ENCODE results near the gene DSCAM.

Gene DSCAM

GRCh38 chr21:40819071-40819900 lies 27.7 kb downstream of the DSCAM start:
- Histone ChIP-seq H3K9me3 (ENCODE audit: control insufficient read depth in 5 of 5, low read length in 5 of 5) (peaks cover 0 to 3% (median 0%) of the 10 kb centered on the region in 5 donors), H3K27ac (ENCODE audit: low read depth, low read length) (no peak overlapping the region), H3K9ac (ENCODE audit: low read length in 5 of 5) (no peak overlapping the region), H3K36me3 (ENCODE audit: control insufficient read depth in 5 of 5, insufficient read depth in 5 of 5, low read length in 5 of 5) (no peaks in the 10 kb centered on the region), H3K4me3 (ENCODE audit: low read depth in 1 of 5, low read length in 5 of 5) (no peak overlapping the region), H3K4me1 (ENCODE audit: control insufficient read depth in 5 of 5, insufficient read depth in 5 of 5, low read length in 5 of 5) (no peaks in the 10 kb centered on the region), H3K27me3 (ENCODE audit: control insufficient read depth in 5 of 5, insufficient read depth in 4 of 5, low read length in 5 of 5) (no peaks in the 10 kb centered on the region)

GRCh38 chr21:40813918-40814317 lies 33.0 kb downstream of the DSCAM start:
- no peak overlapping the region for H3K9ac ChIP-seq (ENCODE audit: low read length in 5 of 5)
- H3K27ac ChIP-seq (ENCODE audit: low read depth, low read length), result no peak overlapping the region
- no peaks in the 10 kb centered on the region for H3K4me1 ChIP-seq (ENCODE audit: control insufficient read depth in 5 of 5, insufficient read depth in 5 of 5, low read length in 5 of 5)
- no peaks in the 10 kb centered on the region for H3K9me3 ChIP-seq (ENCODE audit: control insufficient read depth in 5 of 5, low read length in 5 of 5)
- H3K27me3 ChIP-seq (ENCODE audit: control insufficient read depth in 5 of 5, insufficient read depth in 4 of 5, low read length in 5 of 5), result no peaks in the 10 kb centered on the region
- H3K36me3 ChIP-seq (ENCODE audit: control insufficient read depth in 5 of 5, insufficient read depth in 5 of 5, low read length in 5 of 5), result no peaks in the 10 kb centered on the region
- no peak overlapping the region for H3K4me3 ChIP-seq (ENCODE audit: low read depth in 1 of 5, low read length in 5 of 5)

DNA sequence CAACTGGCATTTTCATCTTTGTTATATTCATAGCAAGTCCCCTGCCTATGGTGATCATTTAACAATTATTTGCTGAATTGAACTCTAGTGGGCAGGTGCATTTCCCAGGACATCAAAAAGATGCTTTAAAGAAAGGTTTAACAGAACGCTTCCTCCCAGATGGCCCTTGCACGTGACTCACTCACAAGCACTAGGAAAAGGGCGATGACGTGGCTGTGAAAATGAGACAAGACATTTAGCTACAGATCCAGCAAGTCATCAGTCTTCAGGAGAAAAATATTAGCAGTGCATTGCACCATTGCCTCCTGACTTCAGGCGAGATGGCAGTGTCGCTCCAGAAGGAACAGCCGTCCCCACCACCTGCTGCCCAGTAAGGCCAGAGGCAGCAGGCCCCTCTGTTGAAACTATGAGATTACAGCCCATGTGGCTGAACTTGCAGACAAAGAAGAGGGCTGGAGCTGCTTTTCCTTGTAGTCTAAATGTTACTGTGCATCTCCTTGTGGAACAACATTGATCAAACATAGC lies 37.2 kb downstream of the DSCAM start:
- Histone ChIP-seq H3K27ac (ENCODE audit: low read depth, low read length) (no peak overlapping the region), H3K36me3 (ENCODE audit: control insufficient read depth in 5 of 5, insufficient read depth in 5 of 5, low read length in 5 of 5) (no peaks in the 10 kb centered on the region), H3K4me3 (ENCODE audit: low read depth in 1 of 5, low read length in 5 of 5) (no peak overlapping the region), H3K9ac (ENCODE audit: low read length in 5 of 5) (no peak overlapping the region), H3K9me3 (ENCODE audit: control insufficient read depth in 5 of 5, low read length in 5 of 5) (peaks cover 0 to 4% (median 0%) of the 10 kb centered on the region in 5 donors), H3K4me1 (ENCODE audit: control insufficient read depth in 5 of 5, insufficient read depth in 5 of 5, low read length in 5 of 5) (no peaks in the 10 kb centered on the region), H3K27me3 (ENCODE audit: control insufficient read depth in 5 of 5, insufficient read depth in 4 of 5, low read length in 5 of 5) (no peaks in the 10 kb centered on the region)

GRCh38 chr21:40803101-40803500 lies 43.9 kb downstream of the DSCAM start:
- H3K9ac ChIP-seq (ENCODE audit: low read length in 5 of 5), result no peak overlapping the region
- H3K27ac ChIP-seq (ENCODE audit: low read depth, low read length), result no peak overlapping the region
- H3K27me3 ChIP-seq (ENCODE audit: control insufficient read depth in 5 of 5, insufficient read depth in 4 of 5, low read length in 5 of 5), result no peaks in the 10 kb centered on the region
- peaks cover 3 to 34% (median 24%) of the 10 kb centered on the region in 5 donors for H3K9me3 ChIP-seq (ENCODE audit: control insufficient read depth in 5 of 5, low read length in 5 of 5)
- H3K4me3 ChIP-seq (ENCODE audit: low read depth in 1 of 5, low read length in 5 of 5), result no peak overlapping the region
- no peaks in the 10 kb centered on the region for H3K36me3 ChIP-seq (ENCODE audit: control insufficient read depth in 5 of 5, insufficient read depth in 5 of 5, low read length in 5 of 5)
- H3K4me1 ChIP-seq (ENCODE audit: control insufficient read depth in 5 of 5, insufficient read depth in 5 of 5, low read length in 5 of 5), result no peaks in the 10 kb centered on the region

DNA sequence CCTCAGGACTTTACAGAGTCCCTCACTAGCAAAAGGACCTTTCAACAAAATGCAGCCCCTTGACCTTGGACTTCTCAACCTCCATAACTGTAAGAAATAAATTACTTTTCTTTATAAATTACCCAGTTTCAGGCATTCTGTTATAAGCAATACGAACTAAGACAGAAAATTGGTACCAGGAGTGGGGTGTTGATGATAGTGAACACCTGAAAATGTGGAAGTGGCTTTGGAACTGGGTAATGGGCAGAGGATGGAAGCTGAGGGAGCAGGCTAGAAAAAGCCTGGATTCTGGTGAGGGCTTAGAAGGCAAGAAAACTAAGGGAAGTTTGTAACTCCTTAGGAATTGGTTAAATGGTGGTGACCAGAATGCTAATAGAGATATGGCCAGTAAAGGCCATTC lies 46.8 kb downstream of the DSCAM start:
- no peak overlapping the region for H3K27ac ChIP-seq (ENCODE audit: low read depth, low read length)
- H3K4me3 ChIP-seq (ENCODE audit: low read depth in 1 of 5, low read length in 5 of 5), result peak overlapping the region in 2 of 5 donors; percentile 15 to 17
- H3K36me3 ChIP-seq (ENCODE audit: control insufficient read depth in 5 of 5, insufficient read depth in 5 of 5, low read length in 5 of 5), result no peaks in the 10 kb centered on the region
- no peaks in the 10 kb centered on the region for H3K27me3 ChIP-seq (ENCODE audit: control insufficient read depth in 5 of 5, insufficient read depth in 4 of 5, low read length in 5 of 5)
- no peaks in the 10 kb centered on the region for H3K4me1 ChIP-seq (ENCODE audit: control insufficient read depth in 5 of 5, insufficient read depth in 5 of 5, low read length in 5 of 5)
- peaks cover 3 to 35% (median 22%) of the 10 kb centered on the region in 5 donors for H3K9me3 ChIP-seq (ENCODE audit: control insufficient read depth in 5 of 5, low read length in 5 of 5)
- no peak overlapping the region for H3K9ac ChIP-seq (ENCODE audit: low read length in 5 of 5)

DNA sequence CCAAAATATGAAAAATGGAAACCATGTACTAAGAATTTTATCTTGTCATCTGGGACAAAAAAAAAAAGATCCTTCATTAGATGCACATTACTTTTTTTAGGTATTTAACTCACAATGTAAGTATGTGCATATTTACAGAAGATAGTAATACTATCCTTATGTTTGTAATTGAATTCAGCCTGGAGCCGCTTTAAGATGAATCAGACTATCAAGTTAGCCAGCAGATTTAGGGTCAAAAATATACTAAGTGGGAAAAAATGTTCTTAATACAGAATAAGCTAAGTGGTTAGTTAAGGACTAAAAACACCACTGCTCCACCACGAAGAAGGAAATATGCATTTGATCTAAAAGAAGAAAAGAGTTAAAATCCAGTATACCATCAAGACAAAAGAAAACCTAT lies 49.1 kb downstream of the DSCAM start:
- Histone ChIP-seq H3K36me3 (ENCODE audit: control insufficient read depth in 5 of 5, insufficient read depth in 5 of 5, low read length in 5 of 5) (no peaks in the 10 kb centered on the region), H3K9me3 (ENCODE audit: control insufficient read depth in 5 of 5, low read length in 5 of 5) (peaks cover 3 to 35% (median 22%) of the 10 kb centered on the region in 5 donors), H3K4me1 (ENCODE audit: control insufficient read depth in 5 of 5, insufficient read depth in 5 of 5, low read length in 5 of 5) (no peaks in the 10 kb centered on the region), H3K27me3 (ENCODE audit: control insufficient read depth in 5 of 5, insufficient read depth in 4 of 5, low read length in 5 of 5) (no peaks in the 10 kb centered on the region), H3K9ac (ENCODE audit: low read length in 5 of 5) (no peak overlapping the region), H3K27ac (ENCODE audit: low read depth, low read length) (no peak overlapping the region), H3K4me3 (ENCODE audit: low read depth in 1 of 5, low read length in 5 of 5) (no peak overlapping the region)

DNA sequence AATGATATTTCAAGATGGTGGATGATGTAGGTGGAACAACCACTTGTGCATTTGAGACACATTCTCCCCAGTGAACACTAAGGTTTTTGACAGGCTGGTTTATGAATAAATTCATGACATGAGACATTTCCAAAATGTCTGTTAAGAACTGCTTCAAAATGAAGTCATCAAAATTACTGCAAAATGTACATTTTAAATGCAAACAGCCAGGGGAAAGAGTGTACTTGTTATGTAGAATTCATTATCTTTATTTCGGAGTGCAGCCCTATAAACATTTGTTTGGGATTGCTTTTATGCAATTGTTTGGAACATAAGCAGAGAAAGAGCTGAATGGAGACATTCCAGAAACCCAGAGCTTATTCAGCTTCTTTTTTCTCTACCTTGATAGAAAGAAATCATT lies 49.5 kb downstream of the DSCAM start:
- H3K4me1 ChIP-seq (ENCODE audit: control insufficient read depth in 5 of 5, insufficient read depth in 5 of 5, low read length in 5 of 5), result no peaks in the 10 kb centered on the region
- H3K9me3 ChIP-seq (ENCODE audit: control insufficient read depth in 5 of 5, low read length in 5 of 5), result peaks cover 3 to 35% (median 22%) of the 10 kb centered on the region in 5 donors
- no peak overlapping the region for H3K27ac ChIP-seq (ENCODE audit: low read depth, low read length)
- H3K9ac ChIP-seq (ENCODE audit: low read length in 5 of 5), result no peak overlapping the region
- H3K36me3 ChIP-seq (ENCODE audit: control insufficient read depth in 5 of 5, insufficient read depth in 5 of 5, low read length in 5 of 5), result no peaks in the 10 kb centered on the region
- no peaks in the 10 kb centered on the region for H3K27me3 ChIP-seq (ENCODE audit: control insufficient read depth in 5 of 5, insufficient read depth in 4 of 5, low read length in 5 of 5)
- H3K4me3 ChIP-seq (ENCODE audit: low read depth in 1 of 5, low read length in 5 of 5), result no peak overlapping the region

- H3K9me3 ChIP-seq (ENCODE audit: control insufficient read depth in 5 of 5, low read length in 5 of 5), result peaks cover 3 to 30% (median 16%) of the 10 kb centered on the region in 5 donors
- H3K4me1 ChIP-seq (ENCODE audit: control insufficient read depth in 5 of 5, insufficient read depth in 5 of 5, low read length in 5 of 5), result no peaks in the 10 kb centered on the region
- H3K9ac ChIP-seq (ENCODE audit: low read length in 5 of 5), result no peak overlapping the region
- no peak overlapping the region for H3K27ac ChIP-seq (ENCODE audit: low read depth, low read length)
- no peaks in the 10 kb centered on the region for H3K36me3 ChIP-seq (ENCODE audit: control insufficient read depth in 5 of 5, insufficient read depth in 5 of 5, low read length in 5 of 5)
- no peak overlapping the region for H3K4me3 ChIP-seq (ENCODE audit: low read depth in 1 of 5, low read length in 5 of 5)
- no peaks in the 10 kb centered on the region for H3K27me3 ChIP-seq (ENCODE audit: control insufficient read depth in 5 of 5, insufficient read depth in 4 of 5, low read length in 5 of 5)
Observed at GRCh38 chr21:40796464-40796863, 50.5 kb downstream of the DSCAM start.

- H3K36me3 ChIP-seq (ENCODE audit: control insufficient read depth in 5 of 5, insufficient read depth in 5 of 5, low read length in 5 of 5), result no peaks in the 10 kb centered on the region
- no peaks in the 10 kb centered on the region for H3K4me1 ChIP-seq (ENCODE audit: control insufficient read depth in 5 of 5, insufficient read depth in 5 of 5, low read length in 5 of 5)
- no peak overlapping the region for H3K4me3 ChIP-seq (ENCODE audit: low read depth in 1 of 5, low read length in 5 of 5)
- H3K9me3 ChIP-seq (ENCODE audit: control insufficient read depth in 5 of 5, low read length in 5 of 5), result peaks cover 2 to 20% (median 9%) of the 10 kb centered on the region in 5 donors
- no peaks in the 10 kb centered on the region for H3K27me3 ChIP-seq (ENCODE audit: control insufficient read depth in 5 of 5, insufficient read depth in 4 of 5, low read length in 5 of 5)
- H3K27ac ChIP-seq (ENCODE audit: low read depth, low read length), result no peak overlapping the region
- H3K9ac ChIP-seq (ENCODE audit: low read length in 5 of 5), result no peak overlapping the region
Observed at GRCh38 chr21:40795313-40795712, 51.6 kb downstream of the DSCAM start.

DNA sequence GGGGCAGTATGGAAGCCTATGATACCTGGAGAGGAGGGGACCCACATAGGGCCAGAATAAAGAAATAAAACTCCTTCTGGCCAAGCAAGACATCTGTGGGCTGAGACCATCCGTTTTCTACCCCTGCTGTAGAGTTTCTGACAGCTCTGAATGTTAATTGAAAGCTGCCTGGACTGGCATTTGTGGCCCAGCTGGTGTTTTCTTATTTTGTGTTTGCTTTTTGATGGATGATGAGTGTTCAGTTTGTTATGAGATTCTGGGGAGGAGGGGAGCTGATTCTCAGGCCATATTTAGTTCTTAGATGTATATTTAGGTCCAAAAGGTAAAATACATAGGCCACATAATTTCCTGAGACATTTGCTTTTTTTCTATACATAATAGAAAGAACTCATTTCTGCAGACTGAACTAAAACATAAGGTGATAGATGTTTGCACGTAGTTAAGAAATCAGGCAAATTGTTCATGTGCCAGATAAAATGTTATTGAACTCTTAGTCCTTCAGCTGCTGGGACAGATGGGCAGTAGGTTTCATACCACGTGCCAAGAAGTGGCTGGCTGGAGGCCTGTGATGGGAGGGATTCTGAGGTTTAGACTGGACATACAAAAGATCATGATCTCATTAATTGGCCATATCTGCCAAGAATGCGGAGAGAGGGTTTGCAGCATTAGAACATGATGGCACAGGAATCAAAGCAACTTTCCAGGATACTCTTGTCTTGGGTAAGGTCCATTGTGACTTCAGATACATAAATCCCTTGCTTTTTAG lies 54.1 kb downstream of the DSCAM start:
- no peak overlapping the region for H3K9ac ChIP-seq (ENCODE audit: low read length in 5 of 5)

More for the DNA sequence above, 54.1 kb downstream of the DSCAM start:
- Histone ChIP-seq H3K4me3 (ENCODE audit: low read depth in 1 of 5, low read length in 5 of 5) (no peak overlapping the region), H3K4me1 (ENCODE audit: control insufficient read depth in 5 of 5, insufficient read depth in 5 of 5, low read length in 5 of 5) (no peaks in the 10 kb centered on the region), H3K27me3 (ENCODE audit: control insufficient read depth in 5 of 5, insufficient read depth in 4 of 5, low read length in 5 of 5) (no peaks in the 10 kb centered on the region), H3K36me3 (ENCODE audit: control insufficient read depth in 5 of 5, insufficient read depth in 5 of 5, low read length in 5 of 5) (no peaks in the 10 kb centered on the region), H3K9me3 (ENCODE audit: control insufficient read depth in 5 of 5, low read length in 5 of 5) (no peaks in the 10 kb centered on the region), H3K27ac (ENCODE audit: low read depth, low read length) (no peak overlapping the region)

Data from subcutaneous abdominal adipose tissue (tissue), 5 donors.